22Rv1 (cell line): ENCODE measurements around the gene SDK1.
"Not testable (repeated sequence)": the region's sequence is repeated elsewhere in the genome, so short reads cannot be mapped to it uniquely, and the experiment has no call there.

Experiments
- H3K27ac ChIP-seq: fragments of 450-650 bp; 2 replicates; pipeline ENCODE4 v1.5.1; 2017
- CTCF ChIP-seq: fragments of 450-650 bp; IDR thresholded peaks from 2 replicates; pipeline ENCODE4 v1.5.1; 2017; ENCODE audit warnings: mild to moderate bottlenecking
- ZFX ChIP-seq: fragments of 450-650 bp; IDR thresholded peaks from 2 replicates; pipeline ENCODE4 v1.6.1; 2017; ENCODE audit warnings: antibody characterized with exemption, borderline replicate concordance

SDK1 gene

GRCh38 chr7:3960942-3961341, 659.9 kb downstream of the SDK1 start:
- TF ChIP-seq CTCF (no peak), ZFX (no peak)
- H3K27ac ChIP-seq = no peak overlapping the region

GRCh38 chr7:3961857-3962503, 660.9 kb downstream of the SDK1 start:
- TF ChIP-seq CTCF (no peak), ZFX (no peak)
- H3K27ac ChIP-seq = no peak overlapping the region

- not testable (repeated sequence) for H3K27ac ChIP-seq
These were observed 662.7 kb downstream of the SDK1 start for GRCh38 chr7:3963768-3964167.

GRCh38 chr7:3964980-3965606, 664.0 kb downstream of the SDK1 start:
- H3K27ac ChIP-seq = no peak overlapping the region
- TF ChIP-seq CTCF = no peak
- no peak for TF ChIP-seq ZFX

GRCh38 chr7:3965794-3966395, 664.8 kb downstream of the SDK1 start:
- no peak for TF ChIP-seq CTCF
- TF ChIP-seq ZFX = no peak
- H3K27ac ChIP-seq = no peak overlapping the region

- no peak for TF ChIP-seq ZFX
- no peak for TF ChIP-seq CTCF
These were observed 667.2 kb downstream of the SDK1 start for GRCh38 chr7:3968234-3968633.

GRCh38 chr7:3969286-3969685, 668.2 kb downstream of the SDK1 start:
- no peak for TF ChIP-seq CTCF
- no peak overlapping the region for H3K27ac ChIP-seq

More at GRCh38 chr7:3968234-3968633, 667.2 kb downstream of the SDK1 start:
- H3K27ac ChIP-seq = no peak overlapping the region
